Measurements from ENCODE around the gene MEI1. TPM values are rescaled to one million over a fixed set of nuclear protein-coding genes. Genes with fewer than 3 reads are reported as not detected.

Gene MEI1
- total RNA-seq, 4 donors from 2014 or later, result 0.70 to 1.9 TPM; not detected in 2

DNA sequence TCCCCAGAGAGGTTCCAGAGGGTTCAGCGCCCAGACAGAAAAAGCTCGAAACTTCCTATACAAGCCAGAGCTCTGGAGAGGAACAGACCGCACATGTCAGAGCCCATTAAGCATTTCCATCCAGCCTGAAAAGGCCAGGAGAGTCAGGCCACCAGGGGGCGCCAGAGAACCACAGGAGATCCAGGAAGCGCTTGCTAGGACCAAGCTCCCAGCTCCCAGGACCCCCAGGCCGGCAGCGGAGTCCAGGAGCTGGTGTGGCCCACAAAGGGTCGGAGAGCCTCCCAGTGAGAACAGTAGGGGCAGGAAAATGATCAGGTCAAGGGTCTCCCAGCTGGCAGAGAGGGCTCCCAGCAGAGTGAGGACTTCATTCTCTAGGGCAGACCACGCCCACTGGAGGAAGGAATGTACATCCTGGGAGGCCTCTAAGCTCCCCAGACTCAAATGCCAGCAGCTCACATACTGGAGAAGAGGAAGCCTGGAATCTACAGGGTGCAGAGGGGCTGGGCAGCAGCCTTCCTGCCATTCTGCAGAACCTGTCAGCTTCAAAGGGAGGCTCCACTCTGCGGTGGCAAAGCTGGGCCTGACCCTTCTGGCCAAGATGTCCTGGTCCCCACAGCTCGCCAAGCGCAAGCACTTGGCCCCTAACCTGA, 2.1 kb upstream of the MEI1 start:
- no peaks in the 10 kb centered on the region for H3K36me3 ChIP-seq
- intact Hi-C loops (cut with DNase I; ENCODE audit: low total_unique reads), result loop anchor here (5.0 kb wide), 1 partner anchor 245 kb away; no protein-coding TSS in a partner anchor

GRCh38 chr22:41700108-41700364, 733 bp downstream of the MEI1 start:
- intact Hi-C loops (cut with DNase I; ENCODE audit: low total_unique reads), result no loop called here
- Histone ChIP-seq H3K36me3 (no peaks in the 10 kb centered on the region), H3K27me3 (no peaks in the 10 kb centered on the region), H3K4me1 (peaks cover 0 to 7% of the 10 kb centered on the region in 2 donors), H3K27ac (no peak overlapping the region), H3K4me3 (no peak overlapping the region), H3K9me3 (no peaks in the 10 kb centered on the region)
- no peak for TF ChIP-seq CTCF (IDR thresholded peaks at IDR 0.05)
- no peak for TF ChIP-seq POLR2A (IDR thresholded peaks at IDR 0.05)
- no peak for DNase-seq

More for the DNA sequence above, 2.1 kb upstream of the MEI1 start:
- Histone ChIP-seq H3K27ac (peak overlapping the region; percentile 10 to 30), H3K27me3 (no peaks in the 10 kb centered on the region), H3K4me1 (peaks cover 0 to 7% of the 10 kb centered on the region in 2 donors), H3K4me3 (peak overlapping the region in 1 of 2 donors; percentile 12), H3K9me3 (no peaks in the 10 kb centered on the region)
- peak; percentile 90 to 92 for DNase-seq
- TF ChIP-seq POLR2A (IDR thresholded peaks at IDR 0.05), result no peak
- peak; percentile 90 to 98 (median 96) for TF ChIP-seq CTCF (IDR thresholded peaks at IDR 0.05)

- no peak for TF ChIP-seq CTCF (IDR thresholded peaks at IDR 0.05)
- TF ChIP-seq POLR2A (IDR thresholded peaks at IDR 0.05), result no peak
- no peak for DNase-seq
- no peaks in the 10 kb centered on the region for H3K36me3 ChIP-seq
- intact Hi-C loops (cut with DNase I; ENCODE audit: low total_unique reads), result no loop called here
- H3K4me3 ChIP-seq, result no peak overlapping the region
- peaks cover 0 to 7% of the 10 kb centered on the region in 2 donors for H3K4me1 ChIP-seq
- no peaks in the 10 kb centered on the region for H3K27me3 ChIP-seq
- no peak overlapping the region for H3K27ac ChIP-seq
- H3K9me3 ChIP-seq, result no peaks in the 10 kb centered on the region
Observed at GRCh38 chr22:41702763-41703162, 3.5 kb downstream of the MEI1 start.

- H3K27me3 ChIP-seq, result no peaks in the 10 kb centered on the region
- H3K27ac ChIP-seq, result no peak overlapping the region
- intact Hi-C loops (cut with DNase I; ENCODE audit: low total_unique reads), result no loop called here
- H3K36me3 ChIP-seq, result no peaks in the 10 kb centered on the region
- H3K4me1 ChIP-seq, result no peaks in the 10 kb centered on the region
- H3K4me3 ChIP-seq, result no peak overlapping the region
- DNase-seq, result no peak
- H3K9me3 ChIP-seq, result no peaks in the 10 kb centered on the region
- TF ChIP-seq CTCF (IDR thresholded peaks at IDR 0.05) (no peak), POLR2A (IDR thresholded peaks at IDR 0.05) (no peak)
Observed at GRCh38 chr22:41709341-41709740, 10.0 kb downstream of the MEI1 start.

DNA sequence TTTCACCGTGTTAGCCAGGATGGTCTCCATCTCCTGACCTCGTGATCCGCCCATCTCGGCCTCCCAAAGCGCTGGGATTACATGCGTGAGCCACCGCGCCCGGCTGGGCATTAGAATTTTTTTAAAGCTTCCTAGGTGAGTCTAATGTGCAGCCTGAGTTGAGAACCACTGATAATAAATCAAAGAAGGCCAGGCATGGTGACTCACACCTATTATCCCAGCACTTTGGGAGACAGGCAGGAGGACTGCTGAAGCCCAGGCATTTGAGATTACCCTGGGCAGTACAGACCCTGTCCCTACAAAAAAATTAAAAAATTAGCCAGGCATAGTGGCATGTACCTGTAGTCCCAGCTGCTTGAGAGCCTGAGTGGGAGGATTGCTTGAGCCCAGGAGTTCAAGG, 13.7 kb downstream of the MEI1 start:
- intact Hi-C loops (cut with DNase I; ENCODE audit: low total_unique reads), result no loop called here
- TF ChIP-seq POLR2A (IDR thresholded peaks at IDR 0.05) (no peak), CTCF (IDR thresholded peaks at IDR 0.05) (no peak)
- Histone ChIP-seq H3K36me3 (no peaks in the 10 kb centered on the region), H3K27ac (no peak overlapping the region), H3K4me3 (no peak overlapping the region), H3K27me3 (no peaks in the 10 kb centered on the region), H3K4me1 (no peaks in the 10 kb centered on the region), H3K9me3 (no peaks in the 10 kb centered on the region)
- DNase-seq, result no peak
